DMS79 (cell line): ENCODE data around the gene BCKDK.

Source experiments
- DNase-seq: peaks from one replicate; lab custom pipeline; 2025; lab: John Stamatoyannopoulos, UW

Gene BCKDK

GRCh38 chr16:31080035-31080629, 28.1 kb upstream of the BCKDK start:
- DNase-seq: no peak

DNA sequence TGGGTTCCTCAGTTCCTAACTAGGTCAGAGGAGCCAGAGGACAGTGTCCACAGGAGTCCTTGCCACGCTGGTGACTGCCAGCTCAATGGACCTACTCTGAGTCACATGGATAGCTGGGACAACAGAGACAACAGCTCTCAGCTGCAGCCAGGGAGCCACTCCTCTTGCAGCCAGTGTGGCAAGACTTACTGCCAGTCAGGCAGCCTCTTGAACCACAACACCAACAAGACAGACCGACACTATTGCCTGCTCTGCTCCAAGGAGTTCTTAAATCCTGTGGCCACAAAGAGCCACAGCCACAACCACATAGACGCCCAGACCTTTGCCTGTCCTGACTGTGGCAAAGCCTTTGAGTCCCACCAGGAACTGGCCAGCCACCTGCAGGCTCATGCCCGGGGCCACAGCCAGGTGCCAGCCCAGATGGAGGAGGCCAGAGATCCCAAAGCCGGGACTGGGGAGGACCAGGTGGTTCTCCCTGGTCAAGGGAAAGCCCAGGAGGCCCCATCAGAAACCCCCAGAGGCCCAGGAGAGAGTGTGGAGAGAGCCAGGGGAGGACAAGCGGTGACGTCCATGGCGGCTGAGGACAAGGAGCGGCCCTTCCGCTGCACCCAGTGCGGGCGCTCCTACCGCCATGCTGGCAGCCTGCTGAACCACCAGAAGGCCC, 27.3 kb upstream of the BCKDK start:
- DNase-seq: no peak

- no peak for DNase-seq
Observed at GRCh38 chr16:31081428-31082351, 26.5 kb upstream of the BCKDK start.

GRCh38 chr16:31082368-31083045, 25.7 kb upstream of the BCKDK start:
- DNase-seq: no peak

GRCh38 chr16:31083081-31083480, 25.1 kb upstream of the BCKDK start:
- no peak for DNase-seq

GRCh38 chr16:31083556-31083955, 24.6 kb upstream of the BCKDK start:
- no peak for DNase-seq

GRCh38 chr16:31083981-31084380, 24.2 kb upstream of the BCKDK start:
- no peak for DNase-seq

DNA sequence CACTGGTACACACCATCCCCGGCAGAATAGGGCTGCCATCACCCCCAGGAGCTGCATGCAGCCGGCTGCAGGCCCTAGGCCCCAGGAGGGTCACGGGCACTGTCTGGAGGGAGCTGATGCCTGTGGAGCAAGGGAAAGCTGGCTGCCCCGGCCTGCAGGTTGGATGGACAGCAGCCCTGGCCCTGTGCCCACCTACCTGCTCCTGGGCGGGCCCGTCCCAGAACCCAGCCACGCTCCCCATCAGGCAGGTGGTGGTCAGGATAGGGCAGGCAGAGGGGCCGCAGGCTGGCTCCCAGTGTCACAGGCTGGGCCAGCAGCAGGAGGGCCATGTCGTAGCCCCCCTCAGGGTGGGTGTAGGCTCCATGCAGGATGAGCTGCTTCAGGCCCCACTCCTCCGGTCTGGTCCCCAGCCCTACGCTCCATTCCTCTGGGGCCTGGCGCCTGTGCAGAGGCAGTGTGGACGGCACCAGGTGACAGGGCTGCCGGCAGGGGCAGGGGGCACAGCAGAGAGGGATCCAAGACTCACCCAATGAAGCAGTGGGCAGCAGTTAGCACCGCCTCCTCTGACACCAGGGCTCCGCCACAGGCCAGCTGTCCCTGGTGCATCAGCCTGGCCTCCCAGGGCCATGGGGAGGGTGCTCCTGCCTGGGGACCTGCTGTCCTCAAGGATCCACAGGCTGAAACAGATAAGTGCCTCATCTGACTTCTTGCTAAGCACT, 23.4 kb upstream of the BCKDK start:
- no peak for DNase-seq

- no peak for DNase-seq
Observed at GRCh38 chr16:31085411-31085810, 22.8 kb upstream of the BCKDK start.

DNA sequence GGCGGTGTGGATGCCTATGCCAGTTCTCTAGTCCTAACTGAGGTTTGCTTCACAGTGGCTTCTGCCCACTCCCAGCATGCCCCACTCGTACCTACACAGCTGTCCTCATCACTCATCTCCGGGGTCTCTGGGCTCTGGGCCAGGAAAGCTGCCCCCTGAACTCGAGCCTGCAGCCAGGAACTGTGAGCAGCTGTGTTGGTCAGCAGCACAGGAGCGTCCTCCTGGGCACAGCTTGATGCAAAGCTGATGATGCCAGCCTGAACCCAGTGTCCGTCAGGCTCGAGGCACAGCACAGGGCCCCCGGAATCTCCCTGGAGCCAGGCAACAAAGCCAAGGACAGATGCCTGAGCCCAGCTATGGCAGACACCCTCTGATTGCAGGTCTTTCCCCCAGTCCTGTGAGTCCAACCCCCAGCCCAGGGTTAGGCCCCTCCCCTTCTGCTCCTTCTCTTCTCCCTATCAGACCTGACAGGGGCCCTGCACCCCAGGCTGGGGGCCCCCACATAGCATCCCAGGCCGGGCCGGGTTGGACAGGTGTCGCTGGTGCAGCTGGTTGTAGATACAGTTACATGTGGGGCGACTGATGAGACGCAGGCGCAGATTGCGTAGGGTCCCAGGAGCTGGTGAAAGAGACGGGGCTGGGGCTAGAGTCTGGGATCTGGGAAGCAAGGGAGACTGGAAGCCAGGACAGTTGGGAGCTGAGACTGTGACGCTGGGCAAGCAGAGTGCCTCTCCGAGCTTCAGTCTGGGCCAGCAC, 22.1 kb upstream of the BCKDK start:
- no peak for DNase-seq

DNA sequence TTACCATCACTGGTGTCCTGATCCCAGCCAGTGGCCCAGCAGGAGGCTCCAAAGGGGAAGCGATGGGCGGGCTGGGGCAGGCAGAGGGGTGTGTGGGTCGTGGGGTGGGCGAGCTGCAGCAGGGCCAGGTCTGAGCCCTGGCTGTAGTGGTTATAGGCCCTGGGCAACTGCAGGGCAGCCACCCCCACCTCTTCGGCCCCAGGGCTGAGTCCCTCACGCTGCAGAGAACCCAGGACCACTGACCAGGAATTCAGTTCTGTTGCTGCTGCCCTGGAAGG, 21.6 kb upstream of the BCKDK start:
- no peak for DNase-seq

- DNase-seq: no peak
Observed at GRCh38 chr16:31087481-31087880, 20.7 kb upstream of the BCKDK start.

GRCh38 chr16:31087971-31088370, 20.2 kb upstream of the BCKDK start:
- no peak for DNase-seq

DNA sequence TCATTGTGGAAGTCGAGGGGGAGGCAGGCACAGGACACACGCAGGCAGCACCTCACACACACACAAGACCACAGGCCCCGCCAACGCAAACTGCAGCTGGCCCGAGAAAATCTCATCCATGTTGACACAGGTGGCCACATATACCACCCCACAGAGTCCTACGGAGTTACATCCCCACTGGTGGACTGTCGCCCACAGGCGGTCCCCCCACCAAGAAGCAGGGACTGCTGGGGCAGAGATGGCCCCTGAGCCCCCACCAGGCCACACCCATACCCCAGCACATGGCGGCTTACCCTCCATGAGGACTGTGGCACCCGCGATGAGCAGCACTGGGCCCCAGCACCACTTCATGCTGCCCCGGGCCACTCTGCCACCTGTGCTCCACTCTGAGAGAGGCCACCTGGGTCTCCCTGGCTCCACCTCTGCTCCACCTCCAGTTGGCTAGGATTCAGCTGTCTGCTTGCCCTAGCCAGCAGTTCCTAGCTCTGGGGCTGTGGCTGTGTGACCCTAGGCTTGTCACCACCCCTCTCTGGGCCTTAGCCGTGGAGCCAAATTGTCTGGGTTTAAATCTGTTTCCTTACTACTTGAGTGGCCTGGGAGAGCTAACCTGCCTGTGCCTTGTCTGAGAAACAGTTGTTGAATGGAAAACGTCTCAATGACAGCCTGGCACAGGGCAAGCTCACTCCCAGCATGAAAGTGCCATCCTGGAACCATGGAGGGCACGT, 19.6 kb upstream of the BCKDK start, which contains the start of gene PRSS53:
Gene PRSS53, minus strand, starts transcription at position 485 of the 725 bp plus-strand sequence. Its CDS starts 134 bp downstream, at position 351.
- DNase-seq: no peak

DNA sequence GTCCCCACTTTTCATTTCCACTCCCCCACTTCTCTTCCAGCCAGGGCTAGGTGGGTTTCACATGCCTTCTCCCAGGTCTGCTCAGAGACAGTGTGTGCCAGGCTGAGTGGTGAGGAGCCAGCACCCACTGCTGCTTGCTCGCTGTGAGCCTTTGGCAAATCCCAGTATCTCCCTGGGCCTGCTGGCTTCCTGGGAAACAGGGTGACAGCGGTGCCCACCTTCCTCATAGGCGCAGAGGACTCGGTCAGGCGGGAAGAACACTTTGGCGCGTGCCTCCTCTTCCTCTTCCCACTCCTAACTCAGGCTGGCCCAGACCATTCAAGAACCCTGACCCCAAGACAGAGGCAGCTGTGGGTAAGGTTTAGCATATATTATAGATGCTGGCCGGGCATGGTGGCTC, 19.0 kb upstream of the BCKDK start:
- DNase-seq: no peak

DNA sequence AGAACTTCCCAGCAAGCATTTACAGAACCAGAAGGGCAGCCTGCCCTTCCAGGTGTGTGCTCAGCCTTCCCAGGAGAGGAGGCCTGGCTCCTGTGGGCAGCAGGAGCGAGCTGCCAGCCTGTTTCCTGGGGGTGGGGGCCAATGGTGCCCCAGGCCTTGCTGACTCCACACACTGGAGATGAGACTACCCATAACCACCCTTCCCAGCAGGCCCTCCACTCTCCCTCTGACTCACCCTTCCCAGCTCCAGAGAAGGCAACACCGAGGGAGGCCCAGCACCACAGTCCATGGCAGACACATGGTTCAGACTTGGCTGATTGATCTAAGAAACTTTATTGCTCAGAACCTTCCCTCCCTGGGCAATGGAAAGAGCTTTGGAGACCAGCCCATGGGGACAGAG, 17.6 kb upstream of the BCKDK start:
- DNase-seq: no peak

- DNase-seq: no peak
Observed at GRCh38 chr16:31092330-31092729, 15.9 kb upstream of the BCKDK start.

DNA sequence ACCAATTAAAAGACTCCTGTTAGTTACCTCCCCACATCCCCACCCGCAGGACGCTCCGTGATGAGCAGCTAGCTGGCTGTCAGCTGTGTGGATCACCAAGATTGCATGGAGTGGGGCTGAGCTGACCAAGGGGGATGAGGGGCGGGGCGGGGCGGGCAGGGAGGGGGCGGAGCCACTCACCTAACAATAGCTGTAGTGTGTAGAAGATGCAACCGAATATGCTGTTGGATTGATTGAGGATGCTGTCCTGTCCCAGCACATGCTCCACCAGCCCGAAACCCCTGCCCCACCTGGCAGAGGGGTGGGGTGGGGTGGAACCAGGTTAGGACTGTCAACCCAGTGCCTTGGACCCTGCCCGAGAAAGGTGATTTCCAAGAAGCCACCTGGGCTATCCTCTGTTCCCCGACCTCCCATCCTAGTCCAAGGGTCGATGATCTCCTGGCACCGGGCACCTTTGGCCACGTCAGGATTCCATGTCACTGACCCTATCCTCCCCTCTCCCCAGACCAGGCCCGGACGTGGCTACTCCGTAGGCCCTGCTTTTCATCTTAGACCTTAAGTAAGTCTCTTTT, 15.0 kb upstream of the BCKDK start:
- DNase-seq: no peak

DNA sequence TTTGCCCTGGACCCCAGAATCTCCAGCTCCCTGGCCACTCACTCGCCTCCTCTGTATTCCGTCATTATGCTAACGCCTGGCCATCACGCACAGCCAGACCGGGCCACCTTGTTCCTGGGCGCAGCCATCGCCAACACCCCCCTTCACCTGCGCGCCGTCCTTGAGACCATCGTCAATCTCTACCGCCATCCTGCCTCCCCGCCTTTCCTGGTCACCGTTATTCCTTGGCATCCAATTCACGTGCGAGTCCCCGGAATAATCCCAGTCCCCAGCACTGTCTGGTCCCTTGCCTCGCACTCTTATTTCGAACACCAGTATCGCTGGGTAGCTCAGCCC, 14.1 kb upstream of the BCKDK start:
- DNase-seq: no peak

DNA sequence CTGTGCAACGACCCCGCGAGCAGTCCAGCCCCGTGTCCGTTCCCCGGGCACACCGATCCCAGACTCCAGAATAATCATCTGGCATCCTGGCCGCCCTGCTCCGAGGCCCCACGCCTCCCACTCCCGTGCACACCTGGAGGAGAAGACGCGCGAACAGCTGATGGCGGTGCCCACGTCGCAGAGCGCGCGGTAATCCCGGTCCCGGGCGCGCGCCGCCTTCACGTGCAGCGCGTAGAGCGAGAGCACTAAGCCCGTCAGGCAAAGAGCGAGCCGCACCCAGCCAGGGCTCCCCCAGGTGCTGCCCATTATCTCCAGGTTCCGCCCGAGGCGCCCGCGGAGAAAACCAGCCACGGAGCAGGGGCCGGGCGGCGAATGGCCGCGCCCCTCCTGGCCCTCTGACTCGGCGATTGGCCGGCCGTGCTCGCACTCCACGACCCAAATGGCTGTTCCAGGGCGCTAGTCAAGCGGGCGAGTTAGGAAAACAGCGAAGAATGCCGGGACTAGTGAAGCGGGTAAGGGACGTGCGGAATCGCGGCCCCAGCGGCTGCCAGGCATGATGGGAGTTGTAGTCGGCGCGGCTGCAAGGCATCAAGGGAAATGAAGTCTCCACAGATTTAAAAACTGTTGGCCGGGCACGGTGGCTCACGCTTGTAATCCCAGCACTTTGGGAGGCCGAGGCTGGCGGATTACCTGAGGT, 13.6 kb upstream of the BCKDK start, which contains the start of gene VKORC1:
Gene VKORC1, minus strand, starts transcription at position 374 of the 697 bp plus-strand sequence. Its CDS starts 68 bp downstream, at position 306.
- DNase-seq: peak; percentile 95
